Measurements from ENCODE around the gene IL34. TPM values are rescaled to one million over a fixed set of nuclear protein-coding genes. Genes with fewer than 3 reads are reported as not detected.

The IL34 gene
- total and polyA plus RNA-seq, 2 experiments from 2014 or later: 4.3 to 6.6 TPM

- TF ChIP-seq, protein P1, sequence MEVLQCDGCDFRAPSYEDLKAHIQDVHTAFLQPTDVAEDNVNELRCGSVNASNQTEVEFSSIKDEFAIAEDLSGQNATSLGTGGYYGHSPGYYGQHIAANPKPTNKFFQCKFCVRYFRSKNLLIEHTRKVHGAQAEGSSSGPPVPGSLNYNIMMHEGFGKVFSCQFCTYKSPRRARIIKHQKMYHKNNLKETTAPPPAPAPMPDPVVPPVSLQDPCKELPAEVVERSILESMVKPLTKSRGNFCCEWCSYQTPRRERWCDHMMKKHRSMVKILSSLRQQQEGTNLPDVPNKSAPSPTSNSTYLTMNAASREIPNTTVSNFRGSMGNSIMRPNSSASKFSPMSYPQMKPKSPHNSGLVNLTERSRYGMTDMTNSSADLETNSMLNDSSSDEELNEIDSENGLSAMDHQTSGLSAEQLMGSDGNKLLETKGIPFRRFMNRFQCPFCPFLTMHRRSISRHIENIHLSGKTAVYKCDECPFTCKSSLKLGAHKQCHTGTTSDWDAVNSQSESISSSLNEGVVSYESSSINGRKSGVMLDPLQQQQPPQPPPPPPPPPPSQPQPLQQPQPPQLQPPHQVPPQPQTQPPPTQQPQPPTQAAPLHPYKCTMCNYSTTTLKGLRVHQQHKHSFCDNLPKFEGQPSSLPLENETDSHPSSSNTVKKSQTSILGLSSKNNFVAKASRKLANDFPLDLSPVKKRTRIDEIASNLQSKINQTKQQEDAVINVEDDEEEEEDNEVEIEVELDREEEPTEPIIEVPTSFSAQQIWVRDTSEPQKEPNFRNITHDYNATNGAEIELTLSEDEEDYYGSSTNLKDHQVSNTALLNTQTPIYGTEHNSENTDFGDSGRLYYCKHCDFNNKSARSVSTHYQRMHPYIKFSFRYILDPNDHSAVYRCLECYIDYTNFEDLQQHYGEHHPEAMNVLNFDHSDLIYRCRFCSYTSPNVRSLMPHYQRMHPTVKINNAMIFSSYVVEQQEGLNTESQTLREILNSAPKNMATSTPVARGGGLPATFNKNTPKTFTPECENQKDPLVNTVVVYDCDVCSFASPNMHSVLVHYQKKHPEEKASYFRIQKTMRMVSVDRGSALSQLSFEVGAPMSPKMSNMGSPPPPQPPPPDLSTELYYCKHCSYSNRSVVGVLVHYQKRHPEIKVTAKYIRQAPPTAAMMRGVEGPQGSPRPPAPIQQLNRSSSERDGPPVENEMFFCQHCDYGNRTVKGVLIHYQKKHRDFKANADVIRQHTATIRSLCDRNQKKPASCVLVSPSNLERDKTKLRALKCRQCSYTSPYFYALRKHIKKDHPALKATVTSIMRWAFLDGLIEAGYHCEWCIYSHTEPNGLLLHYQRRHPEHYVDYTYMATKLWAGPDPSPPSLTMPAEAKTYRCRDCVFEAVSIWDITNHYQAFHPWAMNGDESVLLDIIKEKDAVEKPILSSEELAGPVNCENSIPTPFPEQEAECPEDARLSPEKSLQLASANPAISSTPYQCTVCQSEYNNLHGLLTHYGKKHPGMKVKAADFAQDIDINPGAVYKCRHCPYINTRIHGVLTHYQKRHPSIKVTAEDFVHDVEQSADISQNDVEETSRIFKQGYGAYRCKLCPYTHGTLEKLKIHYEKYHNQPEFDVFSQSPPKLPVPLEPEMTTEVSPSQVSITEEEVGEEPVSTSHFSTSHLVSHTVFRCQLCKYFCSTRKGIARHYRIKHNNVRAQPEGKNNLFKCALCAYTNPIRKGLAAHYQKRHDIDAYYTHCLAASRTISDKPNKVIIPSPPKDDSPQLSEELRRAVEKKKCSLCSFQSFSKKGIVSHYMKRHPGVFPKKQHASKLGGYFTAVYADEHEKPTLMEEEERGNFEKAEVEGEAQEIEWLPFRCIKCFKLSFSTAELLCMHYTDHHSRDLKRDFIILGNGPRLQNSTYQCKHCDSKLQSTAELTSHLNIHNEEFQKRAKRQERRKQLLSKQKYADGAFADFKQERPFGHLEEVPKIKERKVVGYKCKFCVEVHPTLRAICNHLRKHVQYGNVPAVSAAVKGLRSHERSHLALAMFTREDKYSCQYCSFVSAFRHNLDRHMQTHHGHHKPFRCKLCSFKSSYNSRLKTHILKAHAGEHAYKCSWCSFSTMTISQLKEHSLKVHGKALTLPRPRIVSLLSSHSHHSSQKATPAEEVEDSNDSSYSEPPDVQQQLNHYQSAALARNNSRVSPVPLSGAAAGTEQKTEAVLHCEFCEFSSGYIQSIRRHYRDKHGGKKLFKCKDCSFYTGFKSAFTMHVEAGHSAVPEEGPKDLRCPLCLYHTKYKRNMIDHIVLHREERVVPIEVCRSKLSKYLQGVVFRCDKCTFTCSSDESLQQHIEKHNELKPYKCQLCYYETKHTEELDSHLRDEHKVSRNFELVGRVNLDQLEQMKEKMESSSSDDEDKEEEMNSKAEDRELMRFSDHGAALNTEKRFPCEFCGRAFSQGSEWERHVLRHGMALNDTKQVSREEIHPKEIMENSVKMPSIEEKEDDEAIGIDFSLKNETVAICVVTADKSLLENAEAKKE (CRISPR knock-in tag; IDR thresholded peaks at IDR 0.05): no peak
Observed at GRCh38 chr16:70648606-70649005, 2.2 kb downstream of the IL34 start (continued).

- H3K4me3 ChIP-seq: no peak overlapping the region
- H3K27me3 ChIP-seq (ENCODE audit: insufficient read depth): no peaks in the 10 kb centered on the region
- H4K20me1 ChIP-seq (replicated peaks; ENCODE audit: insufficient read depth): no peaks in the 10 kb centered on the region
- no peaks in the 10 kb centered on the region for H3K36me3 ChIP-seq (ENCODE audit: insufficient read depth)
- no peaks in the 10 kb centered on the region for H3K4me1 ChIP-seq (ENCODE audit: insufficient read depth)
- peaks cover 18% of the 10 kb centered on the region for H3K4me1 Mint-ChIP-seq
- H3K4me2 ChIP-seq: no peak overlapping the region
- H3F3A ChIP-seq (replicated peaks; ENCODE audit: low read depth): no peaks in the 10 kb centered on the region
- no peak overlapping the region for H3K27ac Mint-ChIP-seq
- H3K36me3 Mint-ChIP-seq (ENCODE audit: low read depth): peaks cover 18% of the 10 kb centered on the region
- H3K9me3 Mint-ChIP-seq: peaks cover 12% of the 10 kb centered on the region
- no peaks in the 10 kb centered on the region for H3K79me2 ChIP-seq (replicated peaks; ENCODE audit: insufficient read depth)
- no peak overlapping the region for H3K27ac ChIP-seq (ENCODE audit: low read depth)
- DNase-seq (ENCODE audit: low spot score) (no peak), ATAC-seq (no peak)
- no peak overlapping the region for H3K4me3 Mint-ChIP-seq
- H2AFZ ChIP-seq: no peak overlapping the region
- H3K27me3 Mint-ChIP-seq (ENCODE audit: insufficient read depth, low read depth, poor library complexity): peaks cover 3% of the 10 kb centered on the region
- H3K9me2 ChIP-seq (ENCODE audit: insufficient read depth): no peaks in the 10 kb centered on the region
- TF ChIP-seq CREB1 (CRISPR knock-in tag; IDR thresholded peaks at IDR 0.05; ENCODE audit: low read depth) (no peak), POLR2AphosphoS5 (IDR thresholded peaks at IDR 0.05; ENCODE audit: low read depth) (no peak), ZNF114 (CRISPR knock-in tag; IDR thresholded peaks at IDR 0.05) (no peak), CTCF (conservative IDR thresholded peaks at IDR 0.05; ENCODE audit: low read depth in 2 of 2) (no peak), JUNB (IDR thresholded peaks at IDR 0.05; ENCODE audit: unreplicated experiment) (no peak), STAT1 (IDR thresholded peaks at IDR 0.05; ENCODE audit: unreplicated experiment) (no peak)
- TF ChIP-seq, protein P1 (CRISPR knock-in tag; IDR thresholded peaks at IDR 0.05): no peak
Observed at GRCh38 chr16:70649300-70649699, 2.9 kb downstream of the IL34 start.

Measured in GM23338 (cell line).